ENCODE data around the gene NOS3. TPM values are rescaled to one million over a fixed set of nuclear protein-coding genes. Genes with fewer than 3 reads are reported as not detected.

Gene NOS3
- total and polyA plus RNA-seq, 9 of the 15 experiments (the other 6 are each of a cell fraction or from before 2014, with no cell fraction given): 1.1 to 121 (median 23.6) TPM

GRCh38 chr7:151038951-151039849 is 48.4 kb downstream of the NOS3 start (continued):
- TF ChIP-seq CBFA2T2 (conservative IDR thresholded peaks at IDR 0.05) (peak; percentile 90), HDAC3 (IDR thresholded peaks at IDR 0.05; ENCODE audit: borderline replicate concordance, partially characterized antibody) (peak; percentile 99), PHF21A (IDR thresholded peaks at IDR 0.05; ENCODE audit: borderline replicate concordance, low read depth) (no peak), ZBTB2 (IDR thresholded peaks at IDR 0.05) (peak; percentile 81), HINFP (tag; conservative IDR thresholded peaks at IDR 0.05; ENCODE audit: low read depth) (no peak), STAG1 (CRISPR knock-in tag; IDR thresholded peaks at IDR 0.05; ENCODE audit: borderline replicate concordance) (no peak), KAT2B (IDR thresholded peaks at IDR 0.05; ENCODE audit: low read depth, low read length) (no peak), ZMIZ1 (IDR thresholded peaks at IDR 0.05; ENCODE audit: low read depth in 2 of 2, low read length in 2 of 2) (peak in 1 of 2 experiments; percentile 82; a peak in 1 of 4 replicates), FOXJ2 (tag; IDR thresholded peaks at IDR 0.05) (no peak), CAMTA2 (CRISPR knock-in tag; conservative IDR thresholded peaks at IDR 0.05) (no peak), TAF9B (IDR thresholded peaks at IDR 0.05; ENCODE audit: partially characterized antibody) (no peak), THRB (CRISPR knock-in tag; conservative IDR thresholded peaks at IDR 0.05) (no peak), ASH1L (IDR thresholded peaks at IDR 0.05; ENCODE audit: borderline replicate concordance, low read depth, partially characterized antibody) (no peak), RUNX1 (IDR thresholded peaks at IDR 0.05; ENCODE audit: low read depth) (peak; percentile 37; the same call in 1 of the 2 replicates), POLR2B (IDR thresholded peaks at IDR 0.05; ENCODE audit: low read depth, partially characterized antibody) (peak; percentile 45)

All from K562 (cell line).